ENCODE results near the gene CIPC.

The CIPC gene

GRCh38 chr14:77125281-77125801, 27.3 kb downstream of the CIPC start:
- no peak for DNase-seq

- DNase-seq, result no peak
These were observed 27.8 kb downstream of the CIPC start for GRCh38 chr14:77125823-77126325.

GRCh38 chr14:77126461-77126990, 28.5 kb downstream of the CIPC start:
- DNase-seq, result no peak

GRCh38 chr14:77128414-77128891, 30.4 kb downstream of the CIPC start:
- DNase-seq, result peak in 3 of 51 donors; percentile 13 to 49 (median 34)

GRCh38 chr14:77130386-77130785, 32.3 kb downstream of the CIPC start:
- no peak for DNase-seq

GRCh38 chr14:77131206-77131605, 33.1 kb downstream of the CIPC start:
- DNase-seq, result no peak

- no peak for DNase-seq
These were observed 33.9 kb downstream of the CIPC start for GRCh38 chr14:77131871-77132486.

GRCh38 chr14:77133720-77134338, 35.8 kb downstream of the CIPC start:
- DNase-seq, result peak in 5 of 51 donors; percentile 10 to 31 (median 20)

DNA sequence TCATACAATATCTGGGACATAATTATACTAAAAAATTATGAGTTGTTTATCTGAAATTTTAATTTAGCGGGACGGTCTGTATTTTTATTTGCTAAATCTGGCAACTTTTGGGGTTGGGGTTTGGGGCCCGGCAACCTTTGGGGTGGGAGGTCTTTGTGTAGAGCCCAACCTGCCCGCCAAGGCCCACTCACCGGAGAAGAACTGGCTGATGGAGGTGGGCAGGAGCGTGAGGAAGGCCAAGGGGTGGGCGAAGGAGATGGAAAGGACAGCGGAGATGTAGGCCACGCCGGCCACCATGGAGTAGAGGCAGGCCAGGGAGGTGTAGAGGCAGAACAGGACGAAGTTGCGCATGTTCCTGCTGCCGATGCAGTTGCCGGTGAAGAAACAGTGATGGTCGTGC, 41.0 kb downstream of the CIPC start:
- DNase-seq, result no peak

- DNase-seq, result peak in 31 of 51 donors; percentile 12 to 72 (median 28)
These were observed 41.7 kb downstream of the CIPC start for GRCh38 chr14:77139540-77140358.

DNA sequence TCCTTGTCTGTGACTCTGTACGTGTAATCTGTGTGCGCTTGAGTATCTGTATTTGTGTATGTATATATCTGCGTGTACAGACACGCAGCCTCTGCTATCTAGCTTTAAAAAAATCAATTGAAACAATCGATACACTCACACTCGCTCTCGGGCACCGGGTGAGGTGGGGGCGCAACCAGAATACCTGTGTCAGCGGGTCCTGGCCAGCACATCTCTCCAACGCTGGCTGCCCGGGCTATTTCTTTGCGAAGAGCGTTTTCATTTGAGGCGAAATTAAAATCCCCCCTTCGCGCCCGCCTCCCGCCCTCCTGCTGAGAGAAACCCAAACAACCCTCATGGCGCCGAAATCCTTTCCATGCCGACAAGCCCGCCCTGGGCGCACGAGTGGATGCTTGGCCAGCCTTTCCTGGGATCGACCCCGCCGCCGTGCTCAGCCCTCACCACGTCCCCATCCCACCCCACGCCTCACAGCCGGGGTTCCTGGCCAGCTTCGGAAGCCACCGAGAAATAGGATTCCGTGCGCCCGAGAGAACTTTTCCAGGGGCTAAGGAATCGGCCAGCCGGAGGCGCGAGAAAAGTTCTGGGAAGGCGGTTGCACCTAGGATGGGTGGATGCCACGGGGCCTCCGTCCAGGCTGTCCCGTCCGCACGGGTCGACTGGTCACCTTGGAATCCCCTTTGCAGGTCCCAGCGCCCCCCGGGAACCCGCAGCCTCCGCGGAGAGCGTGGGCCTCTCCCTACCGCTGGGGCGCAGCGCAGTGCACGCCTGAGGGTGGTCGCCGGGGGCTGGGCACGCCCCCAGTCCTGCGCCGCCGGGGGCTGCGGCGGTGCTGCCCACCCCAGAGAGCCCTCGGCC, 42.5 kb downstream of the CIPC start:
- DNase-seq, result peak in 3 of 51 donors; percentile 17 to 61 (median 37)

GRCh38 chr14:77141214-77142004, 43.4 kb downstream of the CIPC start, which contains the start of gene ZDHHC22:
Gene ZDHHC22 (minus strand): TSS chr14:77141791. CDS start chr14:77139738, 2,053 bp downstream.
- DNase-seq, result peak in 38 of 51 donors; percentile 15 to 81 (median 64)

GRCh38 chr14:77142005-77142800, 44.1 kb downstream of the CIPC start:
- DNase-seq, result peak in 1 of 51 donors; percentile 59

DNA sequence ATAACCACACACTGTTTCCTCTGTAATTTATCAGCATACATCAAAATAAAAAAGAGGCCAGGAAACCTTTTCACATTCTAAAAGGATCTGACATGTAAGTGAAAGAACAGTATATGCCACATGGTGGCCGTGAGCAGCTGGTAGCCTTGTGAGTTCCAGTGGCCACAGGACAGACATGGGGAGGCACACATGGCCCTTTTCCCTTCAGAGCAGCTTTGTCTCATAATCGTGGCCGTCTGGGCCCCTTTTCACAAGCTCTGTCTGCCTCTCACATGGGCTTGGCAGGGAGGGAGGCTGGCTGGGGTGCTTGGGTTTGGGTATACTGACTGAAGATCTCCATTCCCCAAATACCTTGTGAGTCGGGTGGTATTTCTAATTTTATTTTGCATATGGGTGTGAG, 45.0 kb downstream of the CIPC start:
- DNase-seq, result peak in 6 of 51 donors; percentile 13 to 61 (median 26)

DNA sequence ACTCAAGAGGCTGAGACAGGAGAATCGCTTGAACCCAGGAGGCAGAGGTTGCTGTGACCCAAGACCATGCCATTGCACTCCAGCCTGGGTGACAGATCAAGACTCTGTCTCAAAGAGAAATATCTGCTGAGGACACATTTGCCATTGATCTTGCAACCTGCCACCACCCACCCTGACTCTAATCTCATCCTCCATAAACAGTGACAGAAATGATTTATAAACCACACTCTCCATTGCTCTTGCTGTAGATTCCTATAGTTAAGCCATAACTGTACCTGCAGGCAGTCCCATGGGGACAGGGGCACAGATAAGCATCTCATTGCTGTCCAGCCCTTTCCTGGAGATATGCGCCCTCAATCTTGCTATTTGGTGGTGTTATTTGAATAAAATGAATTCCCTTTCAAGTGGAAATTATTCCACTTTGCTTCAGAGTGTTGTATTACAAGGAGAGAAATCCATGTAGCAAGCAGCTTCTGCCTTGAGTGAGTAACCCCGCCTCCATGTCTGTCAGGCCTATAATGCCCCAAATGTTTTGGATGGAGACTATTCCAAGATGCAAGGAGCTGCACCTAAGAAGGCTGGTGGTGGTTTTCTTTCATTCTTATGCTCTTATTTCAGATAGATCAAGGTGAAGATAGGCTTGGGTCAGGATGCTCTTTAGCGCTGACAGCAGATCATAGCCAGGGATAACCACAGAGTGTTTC, 46.5 kb downstream of the CIPC start:
- DNase-seq, result peak in 1 of 51 donors; percentile 28

- no peak for DNase-seq
These were observed 48.1 kb downstream of the CIPC start for GRCh38 chr14:77145975-77146740.
